NCI-H2171 treated with DMSO at 0.1 percent for 48 hours (cell line): ENCODE measurements around the gene SEPHS2.
"Not testable (repeated sequence)": the region's sequence is repeated elsewhere in the genome, so short reads cannot be mapped to it uniquely, and the experiment has no call there.

ENCODE experiments used
- DNase-seq: peaks from one replicate; lab custom pipeline; 2025; lab: John Stamatoyannopoulos, UW

The SEPHS2 gene

GRCh38 chr16:30445408-30446202 is at the start of gene SEPHS2:
TSS of gene SEPHS2 (minus strand) at chr16:30445874. CDS start at chr16:30445727, 147 bp downstream.
- peak; percentile 96 for DNase-seq

- DNase-seq = no peak
These were observed 49.0 kb upstream of the SEPHS2 start for GRCh38 chr16:30494709-30495108.

GRCh38 chr16:30493941-30494488 is 48.3 kb upstream of the SEPHS2 start:
- DNase-seq = no peak

GRCh38 chr16:30491744-30492308 is 46.2 kb upstream of the SEPHS2 start:
- no peak for DNase-seq

GRCh38 chr16:30491229-30491628 is 45.6 kb upstream of the SEPHS2 start:
- DNase-seq = no peak

GRCh38 chr16:30490210-30490609 is 44.5 kb upstream of the SEPHS2 start:
- DNase-seq = no peak

GRCh38 chr16:30488764-30489605 is 43.3 kb upstream of the SEPHS2 start:
- no peak for DNase-seq

GRCh38 chr16:30485818-30486436 is 40.3 kb upstream of the SEPHS2 start:
- DNase-seq = no peak

- DNase-seq = no peak
These were observed 39.2 kb upstream of the SEPHS2 start for GRCh38 chr16:30484887-30485286.

GRCh38 chr16:30482366-30482765 is 36.7 kb upstream of the SEPHS2 start:
- no peak for DNase-seq

GRCh38 chr16:30481381-30481780 is 35.7 kb upstream of the SEPHS2 start:
- no peak for DNase-seq

- no peak for DNase-seq
These were observed 33.2 kb upstream of the SEPHS2 start for GRCh38 chr16:30478766-30479478.

- not testable (repeated sequence) for DNase-seq
These were observed 32.1 kb upstream of the SEPHS2 start for GRCh38 chr16:30477773-30478172.

GRCh38 chr16:30476991-30477390 is 31.3 kb upstream of the SEPHS2 start:
- DNase-seq = no peak

- DNase-seq = no peak
These were observed 29.0 kb upstream of the SEPHS2 start for GRCh38 chr16:30474684-30475083.

- DNase-seq = no peak
These were observed 28.4 kb upstream of the SEPHS2 start for GRCh38 chr16:30474074-30474452.

- no peak for DNase-seq
These were observed 27.8 kb upstream of the SEPHS2 start for GRCh38 chr16:30473231-30474073.

GRCh38 chr16:30472328-30472942 is 26.8 kb upstream of the SEPHS2 start, which contains the start of gene ITGAL:
TSS of gene ITGAL (plus strand) at chr16:30472742. CDS start at chr16:30472838, 96 bp downstream.
- no peak for DNase-seq

GRCh38 chr16:30470632-30470995 is 24.9 kb upstream of the SEPHS2 start:
- DNase-seq = no peak

- DNase-seq = no peak
These were observed 24.5 kb upstream of the SEPHS2 start for GRCh38 chr16:30470170-30470512.
